Skeletal muscle satellite cell (primary cell): ENCODE measurements around the gene FBXL17.

Experiments
- H3K27me3 ChIP-seq: 2 replicates; pipeline ENCODE4 v1.7.0; 2013; ENCODE audit warnings: low read length; ENCODE audit not compliant: control insufficient read depth, insufficient read depth
- H3K36me3 ChIP-seq: 2 replicates; pipeline ENCODE4 v1.7.0; 2013; ENCODE audit warnings: mild to moderate bottlenecking, control low read depth, low read length; ENCODE audit not compliant: insufficient read depth
- H3K4me1 ChIP-seq: 2 replicates; pipeline ENCODE4 v1.7.0; 2013; ENCODE audit warnings: low read length; ENCODE audit not compliant: control insufficient read depth, insufficient read depth
- H3K4me2 ChIP-seq: 2 replicates; pipeline ENCODE4 v1.7.0; 2013; ENCODE audit warnings: mild to moderate bottlenecking, low read length
- H3K4me3 ChIP-seq: 2 replicates; pipeline ENCODE4 v1.7.0; 2013; ENCODE audit warnings: low read length
- H3K9ac ChIP-seq: 2 replicates; pipeline ENCODE4 v1.7.0; 2013; ENCODE audit warnings: mild to moderate bottlenecking, low read depth, low read length, moderate library complexity
- H3K9me3 ChIP-seq: replicated peaks from 2 replicates; pipeline ENCODE4 v1.7.0; 2013; ENCODE audit warnings: mild to moderate bottlenecking, control low read depth, low read length

The FBXL17 gene

GRCh38 chr5:107943923-107944322 lies 438.0 kb downstream of the FBXL17 start:
- Histone ChIP-seq H3K4me2 (no peak overlapping the region), H3K4me1 (no peaks in the 10 kb centered on the region), H3K36me3 (no peaks in the 10 kb centered on the region), H3K9ac (no peak overlapping the region), H3K9me3 (no peaks in the 10 kb centered on the region), H3K27me3 (no peaks in the 10 kb centered on the region), H3K4me3 (no peak overlapping the region)

- Histone ChIP-seq H3K4me3 (no peak overlapping the region), H3K36me3 (no peaks in the 10 kb centered on the region), H3K9ac (no peak overlapping the region), H3K9me3 (no peaks in the 10 kb centered on the region), H3K4me1 (no peaks in the 10 kb centered on the region), H3K27me3 (no peaks in the 10 kb centered on the region), H3K4me2 (no peak overlapping the region)
Measured at GRCh38 chr5:107941036-107941435, 440.9 kb downstream of the FBXL17 start.

- H3K4me3 ChIP-seq: no peak overlapping the region
- H3K27me3 ChIP-seq: no peaks in the 10 kb centered on the region
- H3K36me3 ChIP-seq: no peaks in the 10 kb centered on the region
- no peak overlapping the region for H3K9ac ChIP-seq
- no peaks in the 10 kb centered on the region for H3K9me3 ChIP-seq
- no peak overlapping the region for H3K4me2 ChIP-seq
- no peaks in the 10 kb centered on the region for H3K4me1 ChIP-seq
Measured at GRCh38 chr5:107937651-107938355, 444.1 kb downstream of the FBXL17 start.

DNA sequence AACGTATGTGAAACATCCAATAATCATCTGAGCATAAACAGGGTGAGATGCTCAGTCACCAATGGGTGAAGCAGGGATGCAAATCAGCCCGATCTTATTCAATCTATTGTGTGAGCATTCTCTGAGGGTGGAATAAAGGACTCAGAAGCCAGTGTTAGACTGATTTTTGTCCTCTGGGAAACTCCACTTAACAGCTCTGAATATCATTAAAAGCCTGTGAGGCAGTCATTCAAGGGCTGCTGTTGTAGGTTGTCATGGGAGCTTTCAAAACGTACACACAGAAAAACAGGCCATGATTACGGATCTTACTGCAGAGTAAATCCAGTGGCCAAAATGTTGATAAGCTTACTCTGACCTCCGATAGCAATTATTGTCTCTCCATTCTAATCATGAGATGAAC lies 444.7 kb downstream of the FBXL17 start:
- Histone ChIP-seq H3K4me2 (no peak overlapping the region), H3K36me3 (no peaks in the 10 kb centered on the region), H3K9ac (no peak overlapping the region), H3K4me3 (no peak overlapping the region), H3K4me1 (no peaks in the 10 kb centered on the region), H3K27me3 (no peaks in the 10 kb centered on the region), H3K9me3 (no peaks in the 10 kb centered on the region)

GRCh38 chr5:107936515-107936914 lies 445.4 kb downstream of the FBXL17 start:
- H3K36me3 ChIP-seq: no peaks in the 10 kb centered on the region
- H3K9me3 ChIP-seq: no peaks in the 10 kb centered on the region
- H3K4me3 ChIP-seq: no peak overlapping the region
- no peak overlapping the region for H3K9ac ChIP-seq
- no peak overlapping the region for H3K4me2 ChIP-seq
- H3K4me1 ChIP-seq: no peaks in the 10 kb centered on the region
- H3K27me3 ChIP-seq: no peaks in the 10 kb centered on the region

DNA sequence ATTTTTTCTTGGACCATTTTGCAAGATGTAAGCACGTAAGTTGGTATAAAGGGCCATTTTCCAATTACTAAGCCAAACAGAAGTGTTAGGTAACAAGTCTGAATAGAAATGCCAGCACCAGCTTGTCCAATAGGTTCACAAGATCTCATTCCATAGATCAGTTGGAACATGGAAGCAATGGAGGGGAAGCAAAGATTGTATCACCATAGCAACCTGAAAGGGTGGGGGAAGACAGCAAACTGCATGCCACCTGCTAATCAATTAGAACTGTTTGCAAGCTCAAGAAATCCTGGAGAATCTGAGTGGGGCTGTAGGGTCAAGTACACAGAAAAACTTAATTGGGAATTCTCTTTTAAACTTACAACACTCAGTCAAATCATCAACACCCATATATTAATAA lies 446.3 kb downstream of the FBXL17 start:
- H3K36me3 ChIP-seq: no peaks in the 10 kb centered on the region
- no peaks in the 10 kb centered on the region for H3K27me3 ChIP-seq
- H3K9me3 ChIP-seq: no peaks in the 10 kb centered on the region
- no peak overlapping the region for H3K4me3 ChIP-seq
- no peaks in the 10 kb centered on the region for H3K4me1 ChIP-seq
- no peak overlapping the region for H3K9ac ChIP-seq
- no peak overlapping the region for H3K4me2 ChIP-seq

DNA sequence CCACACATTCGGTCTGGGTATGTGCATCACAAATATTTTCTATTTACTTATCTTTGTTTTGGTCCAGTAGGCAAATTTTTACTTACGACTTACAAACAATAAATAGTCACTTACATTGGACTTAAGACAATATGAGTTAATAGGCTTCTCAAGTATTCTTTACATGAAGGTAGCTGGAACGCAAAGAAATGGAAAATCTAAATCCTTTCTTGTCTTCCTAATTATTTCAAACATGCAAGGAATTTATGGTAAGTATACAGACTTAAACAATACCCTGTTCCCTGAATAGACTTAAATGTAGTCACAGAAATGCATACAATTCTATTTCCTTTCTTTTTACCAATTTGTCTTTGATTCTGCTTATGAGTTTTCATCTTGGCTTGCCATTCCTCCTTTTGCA lies 448.6 kb downstream of the FBXL17 start:
- Histone ChIP-seq H3K4me2 (no peak overlapping the region), H3K27me3 (no peaks in the 10 kb centered on the region), H3K4me1 (no peaks in the 10 kb centered on the region), H3K9me3 (no peaks in the 10 kb centered on the region), H3K9ac (no peak overlapping the region), H3K36me3 (no peaks in the 10 kb centered on the region), H3K4me3 (no peak overlapping the region)

DNA sequence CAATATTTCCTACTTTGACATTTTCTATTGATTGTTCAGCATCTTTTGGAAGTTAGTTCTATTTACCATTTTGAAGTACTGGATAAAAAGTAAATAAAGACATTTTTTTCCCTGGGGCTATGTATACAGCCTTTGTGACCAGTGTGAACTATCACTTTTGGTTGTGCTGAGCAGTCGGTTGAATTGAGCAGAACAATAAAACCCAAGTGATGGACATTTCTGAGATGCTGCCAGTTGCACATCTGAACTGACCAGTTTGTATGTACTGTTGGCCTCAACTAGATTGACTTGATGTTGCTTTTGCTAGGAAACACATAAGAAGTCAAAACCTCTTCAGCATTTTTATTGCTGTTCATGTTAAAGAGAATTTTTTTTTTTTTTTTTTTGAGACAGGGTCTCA lies 451.0 kb downstream of the FBXL17 start:
- Histone ChIP-seq H3K9me3 (no peaks in the 10 kb centered on the region), H3K4me3 (no peak overlapping the region), H3K4me2 (no peak overlapping the region), H3K36me3 (no peaks in the 10 kb centered on the region), H3K9ac (no peak overlapping the region), H3K27me3 (no peaks in the 10 kb centered on the region), H3K4me1 (no peaks in the 10 kb centered on the region)

DNA sequence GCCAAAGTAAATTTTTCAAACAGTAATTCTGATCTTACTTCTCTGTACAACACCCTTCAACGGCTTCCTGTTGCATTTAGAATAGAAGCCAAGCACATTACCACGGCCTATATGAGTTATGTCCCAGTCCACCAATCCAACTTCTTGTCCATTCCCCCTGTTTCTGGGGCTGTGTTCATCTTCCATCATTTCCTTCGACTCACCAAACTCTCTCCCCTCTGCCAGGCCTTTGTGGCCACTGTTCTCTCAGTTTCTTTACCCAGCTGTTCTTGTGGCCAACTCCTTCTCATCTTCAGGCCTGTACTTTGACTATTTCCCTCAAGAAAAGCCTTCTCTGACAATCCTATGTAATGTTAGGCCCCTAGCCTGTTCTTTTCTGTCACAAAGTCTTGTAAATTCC lies 451.8 kb downstream of the FBXL17 start:
- Histone ChIP-seq H3K36me3 (no peaks in the 10 kb centered on the region), H3K9ac (no peak overlapping the region), H3K4me2 (no peak overlapping the region), H3K4me3 (no peak overlapping the region), H3K9me3 (no peaks in the 10 kb centered on the region), H3K4me1 (no peaks in the 10 kb centered on the region), H3K27me3 (no peaks in the 10 kb centered on the region)

GRCh38 chr5:107929080-107929479 lies 452.8 kb downstream of the FBXL17 start:
- H3K4me1 ChIP-seq: no peaks in the 10 kb centered on the region
- H3K9me3 ChIP-seq: no peaks in the 10 kb centered on the region
- H3K36me3 ChIP-seq: no peaks in the 10 kb centered on the region
- H3K27me3 ChIP-seq: no peaks in the 10 kb centered on the region
- H3K4me3 ChIP-seq: no peak overlapping the region
- H3K9ac ChIP-seq: no peak overlapping the region
- H3K4me2 ChIP-seq: no peak overlapping the region

GRCh38 chr5:107926121-107926520 lies 455.8 kb downstream of the FBXL17 start:
- H3K27me3 ChIP-seq: no peaks in the 10 kb centered on the region
- H3K4me2 ChIP-seq: no peak overlapping the region
- no peak overlapping the region for H3K4me3 ChIP-seq
- H3K9me3 ChIP-seq: no peaks in the 10 kb centered on the region
- H3K4me1 ChIP-seq: no peaks in the 10 kb centered on the region
- H3K9ac ChIP-seq: no peak overlapping the region
- H3K36me3 ChIP-seq: no peaks in the 10 kb centered on the region

DNA sequence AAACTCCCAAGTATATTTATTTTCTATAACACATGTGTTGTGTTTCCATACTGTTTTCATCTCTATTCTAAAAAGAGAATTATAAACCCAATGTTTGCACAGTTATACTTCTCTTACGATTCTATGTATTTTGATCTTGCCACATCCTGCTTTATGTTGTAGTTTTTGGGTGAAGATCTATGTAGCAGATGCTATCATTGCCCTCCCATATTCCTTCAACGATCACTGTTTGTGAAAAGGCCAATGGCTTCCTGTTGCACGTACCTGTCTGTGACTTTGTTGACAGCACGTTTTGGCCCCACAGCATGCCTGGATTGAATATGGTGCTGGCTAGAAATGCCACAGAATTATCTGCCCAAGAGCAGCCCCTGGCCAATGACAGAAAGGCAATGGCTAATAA lies 456.7 kb downstream of the FBXL17 start:
- H3K4me2 ChIP-seq: no peak overlapping the region
- H3K27me3 ChIP-seq: no peaks in the 10 kb centered on the region
- H3K4me1 ChIP-seq: no peaks in the 10 kb centered on the region
- H3K9ac ChIP-seq: no peak overlapping the region
- no peak overlapping the region for H3K4me3 ChIP-seq
- H3K36me3 ChIP-seq: no peaks in the 10 kb centered on the region
- no peaks in the 10 kb centered on the region for H3K9me3 ChIP-seq
